ENCODE measurements around the gene PSD4.
A peak's percentile ranks its signal among the peaks of the same experiment; 100 is the strongest.

Gene PSD4

GRCh38 chr2:113144259-113144658, 29.5 kb upstream of the PSD4 start:
- no peak for DNase-seq

GRCh38 chr2:113148606-113149552, 24.9 kb upstream of the PSD4 start:
- DNase-seq = no peak

GRCh38 chr2:113149553-113150257, 24.1 kb upstream of the PSD4 start:
- DNase-seq = no peak

- no peak for DNase-seq
These were observed 23.5 kb upstream of the PSD4 start for GRCh38 chr2:113150258-113150601.

GRCh38 chr2:113155331-113155730, 18.4 kb upstream of the PSD4 start:
- no peak for DNase-seq

- peak in 1 of 2 experiments; percentile 7 for DNase-seq
These were observed 17.3 kb upstream of the PSD4 start for GRCh38 chr2:113156278-113157117.

GRCh38 chr2:113157118-113157896, 16.5 kb upstream of the PSD4 start:
- peak in 1 of 2 experiments; percentile 25 for DNase-seq

- no peak for DNase-seq
These were observed 15.6 kb upstream of the PSD4 start for GRCh38 chr2:113157897-113158753.

GRCh38 chr2:113158884-113159553, 14.8 kb upstream of the PSD4 start:
- peak in 1 of 2 experiments; percentile 42 for DNase-seq

- DNase-seq = no peak
These were observed 13.5 kb upstream of the PSD4 start for GRCh38 chr2:113160248-113160647.

GRCh38 chr2:113160962-113161361, 12.8 kb upstream of the PSD4 start:
- DNase-seq = peak; percentile 61 to 77

GRCh38 chr2:113162173-113162572, 11.6 kb upstream of the PSD4 start:
- DNase-seq = no peak

GRCh38 chr2:113162869-113163268, 10.9 kb upstream of the PSD4 start:
- no peak for DNase-seq

GRCh38 chr2:113164215-113164929, 9.4 kb upstream of the PSD4 start:
- DNase-seq = no peak

GRCh38 chr2:113164930-113165585, 8.7 kb upstream of the PSD4 start:
- DNase-seq = no peak

GRCh38 chr2:113166187-113166645, 7.6 kb upstream of the PSD4 start:
- DNase-seq = no peak

- no peak for DNase-seq
These were observed 6.4 kb upstream of the PSD4 start for GRCh38 chr2:113167115-113167932.

- DNase-seq = no peak
These were observed 5.8 kb upstream of the PSD4 start for GRCh38 chr2:113167962-113168340.
